Measurements from ENCODE around the gene FAM186B.

FAM186B gene

GRCh38 chr12:49537752-49538509 is 67.5 kb downstream of the FAM186B start:
- DNase-seq (ENCODE audit: low read depth): no peak
